Neural progenitor cell (in vitro differentiated cells): ENCODE data around the gene KITLG. TPM values are rescaled to one million over a fixed set of nuclear protein-coding genes. Genes with fewer than 3 reads are reported as not detected.

Experiments
- DNase-seq: peaks from one replicate; pipeline ENCODE4 v3.0.0-alpha.2; 2016; ENCODE audit warnings: low spot score
- H2AFZ ChIP-seq: fragments of 200-600 bp; sonication (generic); replicated peaks from 2 replicates; pipeline ENCODE4 v1.6.1; 2016; ENCODE audit warnings: antibody characterized with exemption
- H3F3A ChIP-seq: fragments of 200-600 bp; sonication (generic); 2 replicates; pipeline ENCODE4 v1.6.1; 2016; ENCODE audit warnings: antibody characterized with exemption, low read depth
- H3K27ac ChIP-seq: fragments of 200-600 bp; sonication (generic); 2 replicates; pipeline ENCODE4 v1.5.1; 2016; ENCODE audit warnings: mild to moderate bottlenecking
- H3K27me3 ChIP-seq: fragments of 200-600 bp; sonication (generic); 2 replicates; pipeline ENCODE4 v1.6.1; 2016; ENCODE audit warnings: mild to moderate bottlenecking, moderate library complexity
- H3K36me3 ChIP-seq: fragments of 200-600 bp; sonication (generic); 2 replicates; pipeline ENCODE4 v1.5.1; 2016
- H3K4me1 ChIP-seq: fragments of 200-600 bp; sonication (generic); 2 replicates; pipeline ENCODE4 v1.6.1; 2016; ENCODE audit warnings: mixed run types
- H3K4me2 ChIP-seq: fragments of 200-600 bp; sonication (generic); 2 replicates; pipeline ENCODE4 v1.6.1; 2016
- H3K4me3 ChIP-seq: fragments of 200-600 bp; sonication (generic); 2 replicates; pipeline ENCODE4 v1.5.1; 2016
- H3K79me2 ChIP-seq: fragments of 200-600 bp; sonication (generic); 2 replicates; pipeline ENCODE4 v1.6.1; 2016; ENCODE audit warnings: low read depth
- H3K9ac ChIP-seq: fragments of 200-600 bp; sonication (generic); 2 replicates; pipeline ENCODE4 v1.6.1; 2016
- H3K9me3 ChIP-seq: fragments of 200-600 bp; sonication (generic); 2 replicates; pipeline ENCODE4 v1.5.1; 2016; ENCODE audit warnings: low read depth
- H4K20me1 ChIP-seq: fragments of 200-600 bp; sonication (generic); 2 replicates; pipeline ENCODE4 v1.6.1; 2016; ENCODE audit warnings: low read depth
- H3K27ac Mint-ChIP-seq: 3 replicates; pipeline ENCODE4 v1.8.0; 2021; ENCODE audit warnings: mixed read lengths
- H3K27me3 Mint-ChIP-seq: 2 replicates; pipeline ENCODE4 v1.8.0; 2022; ENCODE audit warnings: low read depth, mild to moderate bottlenecking, inconsistent platforms, moderate library complexity, mixed read lengths; ENCODE audit not compliant: insufficient read depth
- H3K36me3 Mint-ChIP-seq: 3 replicates; pipeline ENCODE4 v1.8.0; 2021; ENCODE audit warnings: mixed read lengths
- H3K4me1 Mint-ChIP-seq: 3 replicates; pipeline ENCODE4 v1.8.0; 2021; ENCODE audit warnings: mixed read lengths
- H3K4me3 Mint-ChIP-seq: 3 replicates; pipeline ENCODE4 v1.8.0; 2021; ENCODE audit warnings: mild to moderate bottlenecking, moderate library complexity, mixed read lengths
- H3K9me3 Mint-ChIP-seq: 3 replicates; pipeline ENCODE4 v1.8.0; 2020; ENCODE audit warnings: mixed read lengths
- CTCF ChIP-seq: fragments of 200-600 bp; sonication (generic); IDR thresholded peaks from 2 replicates; pipeline ENCODE4 v1.5.1; 2017; ENCODE audit warnings: antibody characterized with exemption, mild to moderate bottlenecking
- EZH2 ChIP-seq: fragments of 200-600 bp; sonication (generic); IDR thresholded peaks from 2 replicates; pipeline ENCODE4 v1.6.1; 2017; ENCODE audit warnings: antibody characterized with exemption, mild to moderate bottlenecking, moderate library complexity
- EZH2phosphoT487 ChIP-seq: fragments of 200-600 bp; sonication (generic); IDR thresholded peaks from 2 replicates; pipeline ENCODE4 v1.6.1; 2017; ENCODE audit warnings: antibody characterized with exemption
- total RNA-seq: library from RNA; depleted of rRNA; stranded (reverse); fragments of >200 nt; gene quantifications from 2 replicates; pipeline ENCODE4 v1.2.3, GENCODE V29; 2015; ENCODE audit warnings: low replicate concordance

The KITLG gene
- total RNA-seq, 1 donor from 2014 or later, result 1.0 TPM

DNA sequence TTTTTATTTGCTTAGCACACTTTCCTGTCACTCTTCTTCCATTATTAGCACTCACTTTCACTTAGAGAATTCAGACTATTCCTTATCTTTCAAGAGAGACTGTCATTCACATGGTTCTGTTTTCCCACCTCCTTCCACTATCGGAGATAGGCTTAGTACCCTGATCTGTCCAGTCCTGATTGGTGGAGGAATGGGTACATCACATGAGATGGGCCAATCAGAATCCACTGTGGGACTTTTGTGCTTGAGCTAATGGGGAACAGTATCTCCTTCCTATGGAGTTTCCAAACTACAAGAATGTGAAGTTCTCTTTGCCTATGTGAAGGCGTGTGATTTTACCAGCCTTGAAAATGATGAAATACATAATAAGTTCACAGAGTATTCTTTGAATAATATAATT lies 4.8 kb upstream of the KITLG start:
- TF ChIP-seq EZH2phosphoT487 (no peak), EZH2 (no peak), CTCF (no peak)
- Histone ChIP-seq H3K4me2 (no peak overlapping the region), H3K36me3 (no peaks in the 10 kb centered on the region), H3K4me1 (no peaks in the 10 kb centered on the region), H3K9ac (no peak overlapping the region), H3F3A (peaks cover under 1% of the 10 kb centered on the region), H3K27ac (no peak overlapping the region), H3K79me2 (no peaks in the 10 kb centered on the region), H4K20me1 (no peaks in the 10 kb centered on the region), H3K27me3 (peaks cover 27% of the 10 kb centered on the region), H3K9me3 (no peaks in the 10 kb centered on the region), H2AFZ (no peak overlapping the region), H3K4me3 (no peak overlapping the region)
- peaks cover 7% of the 10 kb centered on the region for H3K27me3 Mint-ChIP-seq
- no peak for DNase-seq
- H3K4me3 Mint-ChIP-seq, result no peak overlapping the region
- no peak overlapping the region for H3K27ac Mint-ChIP-seq
- H3K36me3 Mint-ChIP-seq, result peaks cover 3% of the 10 kb centered on the region
- H3K4me1 Mint-ChIP-seq, result peaks cover 2% of the 10 kb centered on the region
- peaks cover 21% of the 10 kb centered on the region for H3K9me3 Mint-ChIP-seq

DNA sequence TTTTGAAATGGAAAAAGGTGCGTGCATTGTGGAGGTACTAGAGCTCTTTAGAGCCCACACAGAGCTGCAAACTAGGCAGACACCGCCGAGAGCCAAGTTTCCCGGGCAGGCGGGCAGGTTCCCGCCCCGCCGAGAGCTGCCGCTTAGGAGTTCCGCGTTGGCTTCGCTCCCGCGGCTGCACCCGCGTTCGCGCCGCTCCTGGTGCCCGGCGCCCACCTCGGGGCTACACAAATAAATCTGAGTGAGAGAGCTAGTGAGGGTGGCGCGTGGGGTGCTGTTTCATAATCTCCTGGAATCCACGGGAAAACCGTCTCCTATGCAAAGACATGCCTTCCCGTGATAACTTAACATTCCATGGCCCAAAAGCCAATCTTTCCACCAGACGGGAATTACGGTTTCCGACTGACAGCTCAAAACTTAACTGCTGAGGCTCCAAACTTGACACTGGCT lies 645 bp downstream of the KITLG start:
- no peaks in the 10 kb centered on the region for H3K36me3 Mint-ChIP-seq
- Histone ChIP-seq H3K79me2 (no peaks in the 10 kb centered on the region), H3K9me3 (no peaks in the 10 kb centered on the region), H3K36me3 (no peaks in the 10 kb centered on the region), H3K27me3 (peaks cover 81% of the 10 kb centered on the region), H3K4me2 (peak overlapping the region; percentile 94), H3K9ac (no peak overlapping the region), H4K20me1 (peaks cover 14% of the 10 kb centered on the region), H2AFZ (peak overlapping the region; percentile 88), H3K4me3 (peak overlapping the region; percentile 57), H3F3A (peaks cover 26% of the 10 kb centered on the region), H3K27ac (no peak overlapping the region), H3K4me1 (peaks cover 11% of the 10 kb centered on the region)
- peak overlapping the region; percentile 29 for H3K27ac Mint-ChIP-seq
- peak overlapping the region; percentile 98 for H3K4me3 Mint-ChIP-seq
- peak; percentile 49 for DNase-seq
- no peaks in the 10 kb centered on the region for H3K27me3 Mint-ChIP-seq
- peaks cover 1% of the 10 kb centered on the region for H3K9me3 Mint-ChIP-seq
- peaks cover 42% of the 10 kb centered on the region for H3K4me1 Mint-ChIP-seq
- TF ChIP-seq EZH2, result peak; percentile 63
- no peak for TF ChIP-seq CTCF
- TF ChIP-seq EZH2phosphoT487, result peak; percentile 42

DNA sequence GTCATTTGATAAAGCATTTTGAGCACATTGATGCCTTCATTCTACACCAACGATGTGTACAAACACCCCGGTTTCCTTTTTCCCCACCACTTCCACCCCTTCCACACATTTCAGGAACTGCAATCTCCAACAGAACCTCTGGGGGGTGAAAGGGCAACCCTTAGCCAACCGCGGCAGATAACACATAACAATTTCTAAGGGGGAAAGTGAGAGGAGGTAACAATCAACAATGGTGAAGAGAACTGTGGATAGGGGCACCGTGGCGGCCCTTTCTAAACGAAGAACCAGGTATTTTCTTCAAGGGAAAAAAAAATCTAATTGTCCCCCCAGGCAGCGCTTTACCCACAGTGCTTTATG lies 1.1 kb downstream of the KITLG start:
- peak overlapping the region; percentile 57 for H3K4me3 ChIP-seq
- peaks cover 14% of the 10 kb centered on the region for H4K20me1 ChIP-seq
- H3K79me2 ChIP-seq, result no peaks in the 10 kb centered on the region
- Mint-ChIP-seq H3K4me3 (peak overlapping the region; percentile 98), H3K36me3 (no peaks in the 10 kb centered on the region), H3K9me3 (no peaks in the 10 kb centered on the region), H3K27ac (no peak overlapping the region), H3K4me1 (peaks cover 47% of the 10 kb centered on the region), H3K27me3 (peaks cover 2% of the 10 kb centered on the region)
- peaks cover 26% of the 10 kb centered on the region for H3F3A ChIP-seq
- H3K4me2 ChIP-seq, result peak overlapping the region; percentile 94
- DNase-seq, result peak; percentile 64
- H3K36me3 ChIP-seq, result no peaks in the 10 kb centered on the region
- no peak overlapping the region for H3K27ac ChIP-seq
- H3K27me3 ChIP-seq, result peaks cover 86% of the 10 kb centered on the region
- H2AFZ ChIP-seq, result no peak overlapping the region
- H3K9ac ChIP-seq, result no peak overlapping the region
- H3K9me3 ChIP-seq, result no peaks in the 10 kb centered on the region
- peaks cover 11% of the 10 kb centered on the region for H3K4me1 ChIP-seq
- no peak for TF ChIP-seq EZH2phosphoT487
- TF ChIP-seq CTCF, result peak; percentile 56
- peak; percentile 20 for TF ChIP-seq EZH2
